DND-41 (cell line): ENCODE measurements around the gene NIPAL3.

ENCODE experiments used
- CTCF ChIP-seq: IDR thresholded peaks from 2 replicates; pipeline ENCODE4 v1.5.1; 2012; ENCODE audit warnings: borderline replicate concordance, low read length, moderate library complexity, mild to moderate bottlenecking; ENCODE audit not compliant: poor library complexity, severe bottlenecking; ENCODE audit errors: extremely low read depth
- EZH2 ChIP-seq: IDR thresholded peaks from 3 replicates; pipeline ENCODE4 v1.6.1; 2012; ENCODE audit warnings: borderline replicate concordance, low read depth, mild to moderate bottlenecking, moderate library complexity, low read length, inconsistent platforms; ENCODE audit not compliant: severe bottlenecking

GRCh38 chr1:24489674-24490073 is 74.1 kb downstream of the NIPAL3 start:
- no peak for TF ChIP-seq EZH2
- no peak for TF ChIP-seq CTCF
